Loucy (cell line): ENCODE results near the gene THADA.

Source experiments
- EZH2phosphoT487 ChIP-seq: fragments of 200-600 bp; IDR thresholded peaks from 2 replicates; pipeline ENCODE4 v1.6.1; 2018; ENCODE audit warnings: antibody characterized with exemption, mild to moderate bottlenecking, moderate library complexity, borderline replicate concordance
- TF ChIP-seq, protein P1 (sequence below): fragments of 200-600 bp; sonication (generic); conservative IDR thresholded peaks from 2 replicates; pipeline ENCODE4 v1.5.1; 2014; ENCODE audit warnings: mild to moderate bottlenecking, antibody characterized with exemption, low read length

DNA sequence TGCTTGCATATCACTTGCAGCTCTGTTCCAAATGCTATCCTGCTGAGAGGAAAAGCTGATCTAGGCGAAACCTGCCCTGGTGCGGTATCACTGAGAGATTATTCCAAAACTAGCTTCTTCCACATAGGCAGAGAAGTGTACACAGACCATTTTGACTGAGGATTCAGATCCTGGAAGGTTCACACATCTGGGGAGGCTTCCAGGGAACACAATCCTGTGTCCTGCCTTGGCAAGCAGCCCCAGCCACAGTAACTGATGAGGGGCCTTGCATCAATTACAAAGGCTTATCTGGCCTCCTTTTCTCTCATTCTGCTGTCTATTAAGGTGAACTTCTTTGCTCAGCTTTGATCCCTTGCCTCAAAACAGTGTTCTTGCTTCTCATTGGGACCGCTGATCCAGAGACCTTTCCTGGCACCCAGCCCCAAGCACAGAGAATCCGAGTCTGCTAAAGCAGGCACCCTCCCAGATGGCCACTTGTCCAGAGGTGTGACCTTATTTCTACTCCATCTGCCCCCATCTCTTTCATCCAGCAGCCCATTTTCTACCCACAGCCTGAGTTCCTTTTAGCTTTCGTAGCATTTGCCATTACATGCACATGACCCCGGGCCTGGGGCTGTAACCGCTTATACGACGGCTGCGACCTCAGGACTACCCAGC lies 317.1 kb downstream of the THADA start:
- TF ChIP-seq, protein P1, sequence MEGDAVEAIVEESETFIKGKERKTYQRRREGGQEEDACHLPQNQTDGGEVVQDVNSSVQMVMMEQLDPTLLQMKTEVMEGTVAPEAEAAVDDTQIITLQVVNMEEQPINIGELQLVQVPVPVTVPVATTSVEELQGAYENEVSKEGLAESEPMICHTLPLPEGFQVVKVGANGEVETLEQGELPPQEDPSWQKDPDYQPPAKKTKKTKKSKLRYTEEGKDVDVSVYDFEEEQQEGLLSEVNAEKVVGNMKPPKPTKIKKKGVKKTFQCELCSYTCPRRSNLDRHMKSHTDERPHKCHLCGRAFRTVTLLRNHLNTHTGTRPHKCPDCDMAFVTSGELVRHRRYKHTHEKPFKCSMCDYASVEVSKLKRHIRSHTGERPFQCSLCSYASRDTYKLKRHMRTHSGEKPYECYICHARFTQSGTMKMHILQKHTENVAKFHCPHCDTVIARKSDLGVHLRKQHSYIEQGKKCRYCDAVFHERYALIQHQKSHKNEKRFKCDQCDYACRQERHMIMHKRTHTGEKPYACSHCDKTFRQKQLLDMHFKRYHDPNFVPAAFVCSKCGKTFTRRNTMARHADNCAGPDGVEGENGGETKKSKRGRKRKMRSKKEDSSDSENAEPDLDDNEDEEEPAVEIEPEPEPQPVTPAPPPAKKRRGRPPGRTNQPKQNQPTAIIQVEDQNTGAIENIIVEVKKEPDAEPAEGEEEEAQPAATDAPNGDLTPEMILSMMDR: no peak
- TF ChIP-seq EZH2phosphoT487: no peak
